GM12892 (cell line): ENCODE data around the gene CBL.

Source experiments
- POLR2A ChIP-seq: IDR thresholded peaks from 2 replicates; pipeline ENCODE4 v1.6.1; 2011; ENCODE audit warnings: low read depth, low read length, control low read depth
- POLR2AphosphoS5 ChIP-seq: IDR thresholded peaks from 2 replicates; pipeline ENCODE4 v1.6.1; 2011; ENCODE audit warnings: low read depth, low read length, control low read depth

- TF ChIP-seq POLR2A = no peak
- TF ChIP-seq POLR2AphosphoS5 = no peak
Observed at GRCh38 chr11:119297938-119298337, 91.8 kb downstream of the CBL start.
